Natural killer cell (primary cell): ENCODE results near the gene RYR1. TPM values are rescaled to one million over a fixed set of nuclear protein-coding genes. Genes with fewer than 3 reads are reported as not detected.

Experiments used
- ATAC-seq, 3 donors: fragments of 150-1000 bp in 2 of 3; fragments of 200-7000 bp in 1 of 3; cut with Tn5 transposase; 1 replicate in 1 of 3; 2 replicates in 2 of 3; pipeline ENCODE4 v1.10.0; 2021; ENCODE audit warnings: mild to moderate bottlenecking in 2 of 3, moderate library complexity in 2 of 3
- DNase-seq, 2 donors: peaks; one replicate each; pipeline versions ENCODE4 v3.0.0 to v3.0.0-alpha.2; 2013 to 2021; ENCODE audit warnings: mixed read lengths in 1 of 2
- H3K27ac ChIP-seq: one replicate; pipeline ENCODE4 v1.5.1; 2013; ENCODE audit warnings: mild to moderate bottlenecking, low read length
- H3K27me3 ChIP-seq: one replicate; pipeline ENCODE4 v1.6.1; 2013; ENCODE audit warnings: low read length; ENCODE audit not compliant: control insufficient read depth, insufficient read depth
- H3K36me3 ChIP-seq: one replicate; pipeline ENCODE4 v1.6.1; 2013; ENCODE audit warnings: low read length; ENCODE audit not compliant: control insufficient read depth, insufficient read depth
- H3K4me1 ChIP-seq: one replicate; pipeline ENCODE4 v1.6.1; 2013; ENCODE audit warnings: low read length; ENCODE audit not compliant: control insufficient read depth, insufficient read depth
- H3K4me3 ChIP-seq: one replicate; pipeline ENCODE4 v1.5.1; 2013; ENCODE audit warnings: low read length
- H3K9me3 ChIP-seq: one replicate; pipeline ENCODE4 v1.6.1; 2013; ENCODE audit warnings: low read length; ENCODE audit not compliant: control insufficient read depth, insufficient read depth
- H3K27ac Mint-ChIP-seq, 2 donors: one replicate each; pipeline ENCODE4 v1.8.0; 2022; ENCODE audit warnings: mild to moderate bottlenecking in 2 of 2, mixed read lengths in 2 of 2, moderate library complexity in 1 of 2
- H3K27me3 Mint-ChIP-seq, 2 donors: one replicate each; pipeline ENCODE4 v1.8.0; 2022; ENCODE audit warnings: low read depth in 2 of 2, mixed read lengths in 2 of 2
- H3K36me3 Mint-ChIP-seq: one replicate; pipeline ENCODE4 v1.8.0; 2022; ENCODE audit warnings: mixed read lengths
- H3K4me1 Mint-ChIP-seq, 2 donors: one replicate each; pipeline ENCODE4 v1.8.0; 2022; ENCODE audit warnings: mixed read lengths in 2 of 2
- H3K4me3 Mint-ChIP-seq: one replicate; pipeline ENCODE4 v1.8.0; 2022; ENCODE audit warnings: mild to moderate bottlenecking, moderate library complexity, mixed read lengths
- H3K9me3 Mint-ChIP-seq, 2 donors: one replicate each; pipeline ENCODE4 v1.8.0; 2022; ENCODE audit warnings: mixed read lengths in 2 of 2
- WGBS: methylation state at CpG from one replicate; pipeline ENCODE4 v1.1.7; 2013; ENCODE audit warnings: missing lambda C conversion rate; ENCODE audit not compliant: insufficient coverage; 5-methylcytosine and 5-hydroxymethylcytosine counted together
- intact Hi-C: fragments of 100-400 bp; cut with micrococcal nuclease; formaldehyde crosslinking; loops from one replicate; pipeline ENCODE4 v1.14.2; 2022
- total RNA-seq, 4 donors: library from RNA; stranded (reverse); fragments of 120-200 nt in 1 of 4; gene quantifications; one replicate each; pipeline versions ENCODE4 v1.2.3 to v1.2.4, GENCODE V29; 2013 to 2022
- TF ChIP-seq, protein P1 (sequence below): fragments of 200-600 bp; IDR thresholded peaks from one replicate; pipeline ENCODE4 v1.8.0; 2022; ENCODE audit warnings: antibody characterized with exemption

The RYR1 gene
- total RNA-seq, 3 donors from 2014 or later (not counting 1 experiment from before 2014, with no cell fraction given): 0.05 to 1.0 (median 0.65) TPM

- TF ChIP-seq, protein P1, sequence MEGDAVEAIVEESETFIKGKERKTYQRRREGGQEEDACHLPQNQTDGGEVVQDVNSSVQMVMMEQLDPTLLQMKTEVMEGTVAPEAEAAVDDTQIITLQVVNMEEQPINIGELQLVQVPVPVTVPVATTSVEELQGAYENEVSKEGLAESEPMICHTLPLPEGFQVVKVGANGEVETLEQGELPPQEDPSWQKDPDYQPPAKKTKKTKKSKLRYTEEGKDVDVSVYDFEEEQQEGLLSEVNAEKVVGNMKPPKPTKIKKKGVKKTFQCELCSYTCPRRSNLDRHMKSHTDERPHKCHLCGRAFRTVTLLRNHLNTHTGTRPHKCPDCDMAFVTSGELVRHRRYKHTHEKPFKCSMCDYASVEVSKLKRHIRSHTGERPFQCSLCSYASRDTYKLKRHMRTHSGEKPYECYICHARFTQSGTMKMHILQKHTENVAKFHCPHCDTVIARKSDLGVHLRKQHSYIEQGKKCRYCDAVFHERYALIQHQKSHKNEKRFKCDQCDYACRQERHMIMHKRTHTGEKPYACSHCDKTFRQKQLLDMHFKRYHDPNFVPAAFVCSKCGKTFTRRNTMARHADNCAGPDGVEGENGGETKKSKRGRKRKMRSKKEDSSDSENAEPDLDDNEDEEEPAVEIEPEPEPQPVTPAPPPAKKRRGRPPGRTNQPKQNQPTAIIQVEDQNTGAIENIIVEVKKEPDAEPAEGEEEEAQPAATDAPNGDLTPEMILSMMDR: no peak
- 91% methylated on average over 40 of the region's 40 CpGs for WGBS
- no peak overlapping the region for H3K27ac ChIP-seq
- peaks cover 16% of the 10 kb centered on the region for H3K27me3 ChIP-seq
- no peak overlapping the region for H3K4me3 ChIP-seq
- Mint-ChIP-seq H3K4me3 (no peak overlapping the region), H3K4me1 (peaks cover 12 to 19% of the 10 kb centered on the region in 2 donors), H3K9me3 (no peaks in the 10 kb centered on the region), H3K27me3 (peaks cover 13% of the 10 kb centered on the region in 2 donors), H3K36me3 (peaks cover 11% of the 10 kb centered on the region), H3K27ac (no peak overlapping the region)
- DNase-seq (no peak), ATAC-seq (no peak)
- peaks cover 35% of the 10 kb centered on the region for H3K4me1 ChIP-seq
- no peaks in the 10 kb centered on the region for H3K9me3 ChIP-seq
- intact Hi-C loops: no loop called here
- peaks cover 37% of the 10 kb centered on the region for H3K36me3 ChIP-seq
Observed at GRCh38 chr19:38385057-38385803, 48.3 kb upstream of the RYR1 start.

DNA sequence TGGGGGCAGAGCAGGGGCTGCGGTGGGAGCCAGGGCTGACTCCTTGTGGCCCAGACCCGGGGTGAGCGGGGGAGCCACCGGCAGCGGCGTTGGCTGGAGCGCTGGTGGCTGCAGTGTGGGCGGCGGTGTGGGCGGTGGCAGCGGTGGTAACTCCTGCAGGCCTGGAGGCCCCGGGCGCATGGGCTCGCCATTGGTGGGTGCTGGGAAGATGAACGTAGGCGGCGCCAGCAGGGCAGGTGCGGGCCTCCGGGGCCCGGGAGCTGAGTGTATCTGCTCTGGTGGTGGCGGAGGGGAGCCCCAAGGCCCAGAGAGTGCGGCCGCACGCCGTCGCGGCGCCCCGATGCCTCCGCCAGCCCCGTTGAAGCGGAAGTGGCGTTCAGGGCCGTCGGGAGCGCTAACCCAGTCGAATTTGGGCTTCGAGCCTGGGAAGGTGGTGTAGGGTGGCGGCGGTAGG lies 47.7 kb upstream of the RYR1 start:
- H3K9me3 Mint-ChIP-seq: no peaks in the 10 kb centered on the region
- H3K27ac Mint-ChIP-seq: no peak overlapping the region
- WGBS: 47% methylated on average over 40 of the region's 40 CpGs
- peaks cover 12 to 19% of the 10 kb centered on the region in 2 donors for H3K4me1 Mint-ChIP-seq
- Histone ChIP-seq H3K36me3 (peaks cover 34% of the 10 kb centered on the region), H3K4me1 (peaks cover 35% of the 10 kb centered on the region), H3K9me3 (no peaks in the 10 kb centered on the region), H3K4me3 (no peak overlapping the region), H3K27me3 (peaks cover 16% of the 10 kb centered on the region), H3K27ac (no peak overlapping the region)
- H3K4me3 Mint-ChIP-seq: peak overlapping the region; percentile 56
- peaks cover 13 to 15% of the 10 kb centered on the region in 2 donors for H3K27me3 Mint-ChIP-seq
- ATAC-seq (peak in 1 of 3 donors; percentile 9), DNase-seq (no peak)
- intact Hi-C loops: no loop called here
- TF ChIP-seq, protein P1: no peak
- peaks cover 11% of the 10 kb centered on the region for H3K36me3 Mint-ChIP-seq

GRCh38 chr19:38386300-38386970 lies 47.1 kb upstream of the RYR1 start:
- H3K27ac ChIP-seq: no peak overlapping the region
- WGBS: 43% methylated on average over 61 of the region's 61 CpGs
- H3K4me3 Mint-ChIP-seq: peak overlapping the region; percentile 49
- peaks cover 35% of the 10 kb centered on the region for H3K4me1 ChIP-seq
- peaks cover 11% of the 10 kb centered on the region for H3K36me3 Mint-ChIP-seq
- ATAC-seq: no peak
- TF ChIP-seq, protein P1: no peak
- no peak for DNase-seq
- intact Hi-C loops: no loop called here
- no peak overlapping the region for H3K27ac Mint-ChIP-seq
- no peak overlapping the region for H3K4me3 ChIP-seq
- no peaks in the 10 kb centered on the region for H3K9me3 ChIP-seq
- H3K9me3 Mint-ChIP-seq: no peaks in the 10 kb centered on the region
- peaks cover 13 to 20% of the 10 kb centered on the region in 2 donors for H3K27me3 Mint-ChIP-seq
- peaks cover 28% of the 10 kb centered on the region for H3K36me3 ChIP-seq
- H3K27me3 ChIP-seq: peaks cover 16% of the 10 kb centered on the region
- H3K4me1 Mint-ChIP-seq: peaks cover 12 to 19% of the 10 kb centered on the region in 2 donors
